ENCODE measurements around the gene SPRY2. TPM values are rescaled to one million over a fixed set of nuclear protein-coding genes. Genes with fewer than 3 reads are reported as not detected.
"Not testable (repeated sequence)": the region's sequence is repeated elsewhere in the genome, so short reads cannot be mapped to it uniquely, and the experiment has no call there.

SPRY2 gene
- total RNA-seq, 1 experiment from 2014 or later = 10.3 TPM

GRCh38 chr13:80348750-80349149 lies 7.8 kb upstream of the SPRY2 start:
- intact Hi-C loops (cut with micrococcal nuclease; ENCODE audit: unreplicated experiment) = loop anchor here (10.0 kb wide), 1 partner anchor 576 kb away; no protein-coding TSS in a partner anchor
- Histone ChIP-seq H3K4me3 (ENCODE audit: low read depth, low read length, poor library complexity, severe bottlenecking) (no peak overlapping the region), H3K36me3 (ENCODE audit: insufficient read depth, low read length, poor library complexity, severe bottlenecking) (no peaks in the 10 kb centered on the region), H3K9me3 (ENCODE audit: low read depth, low read length, poor library complexity, severe bottlenecking) (no peaks in the 10 kb centered on the region), H3K4me1 (ENCODE audit: insufficient read depth, low read length, poor library complexity, severe bottlenecking) (no peaks in the 10 kb centered on the region), H3K27ac (ENCODE audit: low read depth, low read length, poor library complexity, severe bottlenecking) (no peak overlapping the region), H3K27me3 (replicated peaks; ENCODE audit: insufficient read depth, low read depth, low read length, poor library complexity) (no peaks in the 10 kb centered on the region)
- no peak for TF ChIP-seq EZH2 (IDR thresholded peaks at IDR 0.05; ENCODE audit: borderline replicate concordance, low read depth, low read length, poor library complexity, severe bottlenecking)
- no peak for TF ChIP-seq CTCF (conservative IDR thresholded peaks at IDR 0.05; ENCODE audit: low read depth, low read length)
- CTCF ChIA-PET = no interaction called here
- no peak for DNase-seq (ENCODE audit: low spot score)
- no TSS peak for BruUV-seq (replicated peaks)
- POLR2A ChIA-PET (ENCODE audit: low non-redundant PET) = no interaction called here

- no peak for DNase-seq (ENCODE audit: low spot score)
- ChIA-PET POLR2A (ENCODE audit: low non-redundant PET) (no interaction called here), CTCF (no interaction called here)
- Histone ChIP-seq H3K4me1 (ENCODE audit: insufficient read depth, low read length, poor library complexity, severe bottlenecking) (peaks cover 3% of the 10 kb centered on the region), H3K27ac (ENCODE audit: low read depth, low read length, poor library complexity, severe bottlenecking) (no peak overlapping the region), H3K27me3 (replicated peaks; ENCODE audit: insufficient read depth, low read depth, low read length, poor library complexity) (no peaks in the 10 kb centered on the region), H3K36me3 (ENCODE audit: insufficient read depth, low read length, poor library complexity, severe bottlenecking) (no peaks in the 10 kb centered on the region), H3K4me3 (ENCODE audit: low read depth, low read length, poor library complexity, severe bottlenecking) (no peak overlapping the region), H3K9me3 (ENCODE audit: low read depth, low read length, poor library complexity, severe bottlenecking) (no peaks in the 10 kb centered on the region)
- intact Hi-C loops (cut with micrococcal nuclease; ENCODE audit: unreplicated experiment) = loop anchor here (10.0 kb wide), 1 partner anchor 576 kb away; no protein-coding TSS in a partner anchor
- TF ChIP-seq EZH2 (IDR thresholded peaks at IDR 0.05; ENCODE audit: borderline replicate concordance, low read depth, low read length, poor library complexity, severe bottlenecking) = no peak
- BruUV-seq (replicated peaks) = no TSS peak
Observed at GRCh38 chr13:80348314-80348713, 7.4 kb upstream of the SPRY2 start.

GRCh38 chr13:80345771-80346510 lies 5.0 kb upstream of the SPRY2 start:
- H3K27ac ChIP-seq (ENCODE audit: low read depth, low read length, poor library complexity, severe bottlenecking) = no peak overlapping the region
- DNase-seq (ENCODE audit: low spot score) = no peak
- TF ChIP-seq CTCF (conservative IDR thresholded peaks at IDR 0.05; ENCODE audit: low read depth, low read length) = no peak
- TF ChIP-seq EZH2 (IDR thresholded peaks at IDR 0.05; ENCODE audit: borderline replicate concordance, low read depth, low read length, poor library complexity, severe bottlenecking) = no peak
- H3K4me3 ChIP-seq (ENCODE audit: low read depth, low read length, poor library complexity, severe bottlenecking) = no peak overlapping the region
- intact Hi-C loops (cut with micrococcal nuclease; ENCODE audit: unreplicated experiment) = loop anchor here (10.0 kb wide), 1 partner anchor 579 kb away; no protein-coding TSS in a partner anchor
- no peaks in the 10 kb centered on the region for H3K36me3 ChIP-seq (ENCODE audit: insufficient read depth, low read length, poor library complexity, severe bottlenecking)
- no peaks in the 10 kb centered on the region for H3K27me3 ChIP-seq (replicated peaks; ENCODE audit: insufficient read depth, low read depth, low read length, poor library complexity)
- H3K4me1 ChIP-seq (ENCODE audit: insufficient read depth, low read length, poor library complexity, severe bottlenecking) = peaks cover 3% of the 10 kb centered on the region
- ChIA-PET POLR2A (ENCODE audit: low non-redundant PET) (no interaction called here), CTCF (no interaction called here)
- no TSS peak for BruUV-seq (replicated peaks)
- H3K9me3 ChIP-seq (ENCODE audit: low read depth, low read length, poor library complexity, severe bottlenecking) = no peaks in the 10 kb centered on the region

- H3K9me3 ChIP-seq (ENCODE audit: low read depth, low read length, poor library complexity, severe bottlenecking); H3K4me1 ChIP-seq (ENCODE audit: insufficient read depth, low read length, poor library complexity, severe bottlenecking); H3K4me3 ChIP-seq (ENCODE audit: low read depth, low read length, poor library complexity, severe bottlenecking); H3K27ac ChIP-seq (ENCODE audit: low read depth, low read length, poor library complexity, severe bottlenecking); CTCF ChIA-PET; POLR2A ChIA-PET (ENCODE audit: low non-redundant PET); BruUV-seq (replicated peaks); H3K36me3 ChIP-seq (ENCODE audit: insufficient read depth, low read length, poor library complexity, severe bottlenecking); DNase-seq (ENCODE audit: low spot score); H3K27me3 ChIP-seq (replicated peaks; ENCODE audit: insufficient read depth, low read depth, low read length, poor library complexity): not testable (repeated sequence)
- intact Hi-C loops (cut with micrococcal nuclease; ENCODE audit: unreplicated experiment) = loop anchor here (5.0 to 10.0 kb wide), 4 partner anchors 107 to 581 kb away; no protein-coding TSS in a partner anchor
Observed at GRCh38 chr13:80344032-80344431, 3.1 kb upstream of the SPRY2 start.
